ENCODE data around the gene RIPOR3. TPM values are rescaled to one million over a fixed set of nuclear protein-coding genes. Genes with fewer than 3 reads are reported as not detected.
"Not testable (repeated sequence)": the region's sequence is repeated elsewhere in the genome, so short reads cannot be mapped to it uniquely, and the experiment has no call there.

RIPOR3 gene
- total RNA-seq, 2 donors from 2014 or later, result 4.5 to 8.4 TPM

DNA sequence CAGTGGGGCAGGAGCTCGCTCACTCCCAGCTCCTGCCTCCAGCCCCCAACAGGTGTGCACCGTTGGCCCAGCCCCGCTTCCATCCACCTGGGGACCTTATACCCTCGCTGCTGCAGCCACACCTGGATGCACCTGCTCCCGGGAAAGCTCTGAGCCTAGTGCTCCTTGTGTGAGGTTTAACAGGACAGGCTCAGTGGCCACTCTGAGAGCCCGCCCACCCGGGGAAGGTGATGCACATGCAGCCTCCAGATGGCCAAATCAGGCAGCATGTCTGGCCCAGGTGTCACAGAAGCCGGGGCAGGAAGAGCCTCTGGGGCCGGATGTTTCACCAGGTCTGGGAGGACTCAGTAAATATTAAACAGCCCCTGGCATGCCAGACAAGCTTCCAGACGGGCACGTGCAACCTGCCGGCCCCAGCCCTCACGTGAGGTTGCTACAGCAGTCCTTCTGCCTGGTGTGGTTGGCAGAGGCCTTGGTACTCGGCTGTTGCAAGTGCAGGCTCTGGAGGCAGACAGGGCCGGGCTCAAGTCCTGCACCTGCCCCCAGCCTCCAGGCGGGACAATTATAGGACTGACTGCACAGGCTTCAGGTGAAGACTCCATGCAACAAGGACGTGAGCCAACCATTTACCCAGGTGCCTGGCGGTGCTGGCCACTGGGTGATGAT lies 66.9 kb downstream of the RIPOR3 start:
- no peak for ATAC-seq (ENCODE audit: insufficient number of reproducible peaks, low FRiP score, low read depth)

DNA sequence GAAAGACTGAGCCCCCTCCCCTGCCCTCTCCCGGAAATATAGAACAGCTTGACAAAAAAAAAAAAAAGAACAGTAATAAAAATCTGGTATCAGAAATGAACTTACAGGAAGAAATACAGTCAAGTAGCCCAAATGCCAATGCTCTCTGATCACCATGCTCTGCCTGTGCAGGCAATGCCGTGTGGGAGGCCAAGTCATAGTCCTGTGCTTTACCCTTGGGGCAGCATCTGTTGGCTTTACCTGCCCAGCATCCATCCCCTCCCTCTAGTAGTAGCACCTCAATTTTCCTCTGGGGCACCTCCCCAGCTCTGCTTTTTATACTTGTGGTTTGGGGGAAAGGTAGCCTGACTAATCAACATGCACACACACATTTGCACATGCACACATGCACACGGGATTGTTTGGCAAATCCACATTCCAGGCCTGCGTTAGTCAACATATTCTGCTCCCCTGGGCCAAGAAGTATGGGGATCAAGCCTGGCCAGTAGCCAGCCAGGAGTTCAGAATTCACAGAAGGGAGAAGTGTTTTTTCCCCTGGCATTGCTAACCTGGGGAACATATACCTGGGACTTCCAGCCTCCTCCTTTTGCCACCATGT lies 70.2 kb downstream of the RIPOR3 start:
- no peak overlapping the region for H3K27ac ChIP-seq
- no peaks in the 10 kb centered on the region for H3K36me3 ChIP-seq
- H3K27me3 ChIP-seq (replicated peaks; ENCODE audit: insufficient read depth), result no peaks in the 10 kb centered on the region
- peaks cover 5% of the 10 kb centered on the region for H3K9me3 ChIP-seq
- DNase-seq (ENCODE audit: low spot score) (no peak), ATAC-seq (ENCODE audit: insufficient number of reproducible peaks, low FRiP score, low read depth) (no peak)
- H3K4me3 ChIP-seq, result no peak overlapping the region
- H3K4me1 ChIP-seq (ENCODE audit: control insufficient read depth in 1 of 2, low read depth in 2 of 2), result peaks cover 0 to 4% of the 10 kb centered on the region in 2 donors
- no peak for TF ChIP-seq CTCF (IDR thresholded peaks at IDR 0.05)

More for the DNA sequence above, 66.9 kb downstream of the RIPOR3 start:
- no peak for DNase-seq (ENCODE audit: low spot score)
- H3K4me3 ChIP-seq, result no peak overlapping the region
- H3K27me3 ChIP-seq (replicated peaks; ENCODE audit: insufficient read depth), result no peaks in the 10 kb centered on the region
- TF ChIP-seq CTCF (IDR thresholded peaks at IDR 0.05), result no peak
- H3K36me3 ChIP-seq, result no peaks in the 10 kb centered on the region
- H3K27ac ChIP-seq, result no peak overlapping the region
- peaks cover 0 to 4% of the 10 kb centered on the region in 2 donors for H3K4me1 ChIP-seq (ENCODE audit: control insufficient read depth in 1 of 2, low read depth in 2 of 2)
- H3K9me3 ChIP-seq, result peaks cover 5% of the 10 kb centered on the region

DNA sequence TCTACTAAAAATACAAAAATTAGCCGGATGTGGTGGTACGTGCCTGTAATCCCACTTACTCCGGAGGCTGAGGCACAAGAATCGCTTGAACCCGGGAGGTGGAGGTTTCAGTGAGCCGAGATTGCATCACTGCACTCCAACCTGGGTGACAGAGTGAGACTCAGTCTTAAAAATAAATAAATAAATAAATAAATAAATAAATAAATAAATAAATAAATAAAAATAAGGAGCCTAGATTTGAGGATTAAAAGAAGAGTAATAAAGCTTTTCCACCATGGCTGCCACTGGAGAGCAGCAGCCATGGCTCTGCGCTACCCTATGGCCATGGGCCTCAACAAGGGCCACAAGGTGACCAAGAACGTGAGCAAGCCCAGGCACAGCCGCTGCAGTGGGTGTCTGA lies 70.9 kb downstream of the RIPOR3 start:
- not testable (repeated sequence) for H3K27me3 ChIP-seq (replicated peaks; ENCODE audit: insufficient read depth); ATAC-seq (ENCODE audit: insufficient number of reproducible peaks, low FRiP score, low read depth); H3K9me3 ChIP-seq; H3K4me1 ChIP-seq (ENCODE audit: control insufficient read depth in 1 of 2, low read depth in 2 of 2); H3K4me3 ChIP-seq; H3K27ac ChIP-seq; H3K36me3 ChIP-seq; DNase-seq (ENCODE audit: low spot score)

DNA sequence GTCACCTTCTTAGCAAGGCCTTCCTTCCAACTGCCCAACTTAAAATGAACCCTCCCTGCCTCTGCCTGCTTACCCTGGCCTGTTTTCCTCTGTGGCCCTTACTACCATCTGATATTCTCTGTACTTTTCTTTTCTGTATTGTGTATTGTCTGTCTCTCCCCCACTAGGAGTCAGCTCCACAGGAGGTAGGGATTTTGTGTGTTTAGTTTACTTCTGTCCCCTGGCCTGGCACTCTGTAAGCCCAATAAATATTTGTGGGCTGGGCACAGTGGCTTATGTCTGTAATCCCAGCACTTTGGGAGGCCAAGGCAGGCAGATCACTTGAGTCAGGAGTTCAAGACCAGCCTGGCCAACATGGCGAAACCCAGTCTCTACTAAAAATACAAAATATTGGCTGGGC lies 72.8 kb downstream of the RIPOR3 start:
- DNase-seq (ENCODE audit: low spot score), result no peak
- Histone ChIP-seq H3K27ac (no peak overlapping the region), H3K4me3 (no peak overlapping the region), H3K27me3 (replicated peaks; ENCODE audit: insufficient read depth) (no peaks in the 10 kb centered on the region), H3K36me3 (no peaks in the 10 kb centered on the region), H3K9me3 (peaks cover 5% of the 10 kb centered on the region), H3K4me1 (ENCODE audit: control insufficient read depth in 1 of 2, low read depth in 2 of 2) (no peaks in the 10 kb centered on the region)
- ATAC-seq (ENCODE audit: insufficient number of reproducible peaks, low FRiP score, low read depth), result no peak
- no peak for TF ChIP-seq CTCF (IDR thresholded peaks at IDR 0.05)

- Histone ChIP-seq H3K4me1 (ENCODE audit: control insufficient read depth in 1 of 2, low read depth in 2 of 2) (no peaks in the 10 kb centered on the region), H3K27ac (no peak overlapping the region), H3K9me3 (peaks cover 5% of the 10 kb centered on the region), H3K27me3 (replicated peaks; ENCODE audit: insufficient read depth) (no peaks in the 10 kb centered on the region), H3K4me3 (no peak overlapping the region), H3K36me3 (no peaks in the 10 kb centered on the region)
- DNase-seq (ENCODE audit: low spot score), result no peak
- TF ChIP-seq CTCF (IDR thresholded peaks at IDR 0.05), result no peak
- ATAC-seq (ENCODE audit: insufficient number of reproducible peaks, low FRiP score, low read depth), result no peak
Measured at GRCh38 chr20:50617022-50617421, 74.3 kb downstream of the RIPOR3 start.
